Measurements from ENCODE around the gene EEFSEC.

Gene EEFSEC

DNA sequence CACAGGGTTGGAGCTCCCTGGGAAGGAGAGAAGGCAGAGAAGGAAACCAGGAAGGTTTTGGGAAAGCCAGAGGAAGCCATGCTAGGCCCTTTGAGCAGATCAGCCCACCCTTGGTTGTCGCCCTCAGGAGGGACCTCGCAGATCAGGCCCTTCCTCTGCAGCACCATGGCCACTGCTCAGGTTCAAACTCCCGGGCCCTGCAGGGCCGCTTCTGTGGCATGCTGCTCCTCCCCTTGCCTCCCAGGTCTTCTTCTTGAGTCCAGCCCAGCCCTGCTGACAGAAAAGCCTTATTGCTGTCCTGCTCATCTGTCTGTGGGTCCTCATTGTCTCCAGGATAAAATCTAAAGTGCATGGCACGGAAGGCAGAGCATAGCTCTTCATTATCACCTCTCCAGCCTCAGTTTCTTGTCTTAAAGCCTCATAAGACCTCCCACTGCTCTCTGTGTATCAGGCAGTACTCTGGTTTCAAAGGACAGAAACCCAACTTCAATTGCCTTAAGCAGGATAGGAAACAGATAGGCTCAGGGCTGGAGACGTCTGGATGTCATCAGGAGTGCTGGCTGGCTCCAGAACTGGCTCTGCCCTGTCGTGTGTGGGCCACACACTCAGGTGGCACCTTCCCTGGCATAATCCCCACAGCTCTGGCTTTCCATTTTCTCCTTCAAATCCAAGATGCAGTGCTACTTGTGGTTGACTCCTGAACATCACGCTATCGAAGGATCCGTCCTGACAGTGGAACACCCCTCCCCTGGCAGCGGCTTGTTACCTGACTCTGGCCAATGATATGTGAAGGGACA is 118.5 kb downstream of the EEFSEC start:
- no peak for DNase-seq (ENCODE audit: low spot score)

DNA sequence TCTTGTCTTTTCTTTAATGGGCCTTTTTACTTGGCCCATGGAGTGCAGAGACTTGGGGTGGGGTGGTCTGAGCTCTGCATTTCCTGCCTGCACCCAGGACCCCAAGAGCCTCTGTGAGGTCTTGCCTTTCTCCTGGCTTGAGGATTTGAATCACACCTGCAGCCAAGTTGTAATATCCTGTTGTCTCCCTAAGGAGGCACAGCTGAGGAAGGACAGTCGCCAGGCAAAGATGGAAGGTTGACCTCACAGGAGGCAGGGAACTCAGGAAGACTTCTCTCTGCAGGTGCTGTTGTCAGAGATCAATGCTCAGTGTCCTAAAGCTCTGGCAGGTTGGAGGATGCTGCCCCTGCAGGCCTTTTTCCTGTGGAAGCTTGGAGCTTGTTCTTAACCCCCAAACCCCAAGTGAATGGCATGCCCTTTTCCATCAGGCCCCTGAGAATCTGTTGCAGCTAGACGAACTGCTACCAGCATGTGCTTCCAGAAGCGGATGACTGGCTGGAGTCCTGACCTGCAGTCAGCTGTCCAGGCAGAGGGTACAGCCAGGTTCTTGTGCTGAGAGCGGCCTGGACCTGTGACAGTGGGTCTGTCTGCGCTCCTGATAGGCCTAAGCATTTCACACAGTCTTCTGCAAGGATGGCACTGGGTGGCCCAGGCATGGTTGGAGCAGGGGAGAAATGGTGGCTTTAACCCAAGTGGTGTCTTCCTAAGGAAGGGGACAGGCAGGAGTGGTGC is 120.0 kb downstream of the EEFSEC start:
- no peak for DNase-seq (ENCODE audit: low spot score)

DNA sequence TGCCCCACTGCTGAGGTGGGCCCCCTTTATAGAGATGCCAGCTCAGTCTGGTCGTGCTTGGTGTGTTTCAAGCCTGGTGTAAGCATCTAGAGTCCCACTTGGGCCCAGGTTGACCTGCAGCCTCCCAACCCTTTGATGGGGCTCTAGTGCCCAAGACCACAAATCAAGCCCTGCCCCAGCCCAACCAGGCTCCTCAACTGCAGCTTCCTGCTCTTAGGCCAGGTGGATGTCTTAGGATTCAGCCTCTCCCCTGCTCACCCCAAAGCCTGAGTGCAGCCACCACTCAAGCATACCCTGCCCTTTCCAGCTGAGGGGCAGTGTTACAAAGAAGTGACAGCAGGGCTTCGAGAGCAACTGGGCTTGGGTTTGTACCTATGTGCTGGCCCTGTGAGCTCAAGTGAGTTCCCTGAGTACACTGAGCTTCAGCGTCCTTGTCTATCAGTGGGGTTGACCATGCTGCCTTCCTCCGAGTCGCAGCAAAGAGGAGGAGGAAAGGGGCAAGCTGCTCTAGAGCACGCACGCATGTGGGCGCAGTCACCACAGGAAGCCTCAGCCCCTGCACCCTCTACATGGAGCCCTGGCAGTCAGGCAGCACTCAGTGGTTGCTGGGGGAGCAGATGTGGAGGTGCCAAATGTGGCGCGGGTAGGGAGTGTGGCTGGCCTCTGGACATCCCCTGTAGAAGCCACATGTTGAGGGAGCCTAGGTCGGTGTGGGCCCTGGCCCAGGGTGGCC is 120.7 kb downstream of the EEFSEC start:
- no peak for DNase-seq (ENCODE audit: low spot score)

DNA sequence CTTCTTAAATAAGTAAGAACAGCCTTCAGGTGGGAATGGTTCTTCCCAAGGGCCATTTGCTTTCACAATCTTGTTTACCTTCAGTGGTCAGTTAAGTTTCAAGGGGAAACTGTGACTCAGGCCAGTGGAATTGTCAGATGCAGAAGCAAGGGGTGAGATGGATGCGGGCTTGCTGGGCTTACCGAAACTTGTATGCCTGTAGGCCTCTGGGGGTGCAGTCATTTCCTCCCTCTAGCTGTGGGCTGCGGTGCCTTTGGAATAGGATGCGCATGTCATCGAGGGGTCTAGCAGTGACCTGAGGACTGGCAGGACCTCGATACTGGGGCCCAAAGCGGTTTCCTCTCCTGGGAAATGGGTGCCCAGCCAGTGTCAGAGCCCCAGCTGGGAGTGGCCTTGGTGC is 121.6 kb downstream of the EEFSEC start:
- DNase-seq (ENCODE audit: low spot score) = peak; percentile 80

DNA sequence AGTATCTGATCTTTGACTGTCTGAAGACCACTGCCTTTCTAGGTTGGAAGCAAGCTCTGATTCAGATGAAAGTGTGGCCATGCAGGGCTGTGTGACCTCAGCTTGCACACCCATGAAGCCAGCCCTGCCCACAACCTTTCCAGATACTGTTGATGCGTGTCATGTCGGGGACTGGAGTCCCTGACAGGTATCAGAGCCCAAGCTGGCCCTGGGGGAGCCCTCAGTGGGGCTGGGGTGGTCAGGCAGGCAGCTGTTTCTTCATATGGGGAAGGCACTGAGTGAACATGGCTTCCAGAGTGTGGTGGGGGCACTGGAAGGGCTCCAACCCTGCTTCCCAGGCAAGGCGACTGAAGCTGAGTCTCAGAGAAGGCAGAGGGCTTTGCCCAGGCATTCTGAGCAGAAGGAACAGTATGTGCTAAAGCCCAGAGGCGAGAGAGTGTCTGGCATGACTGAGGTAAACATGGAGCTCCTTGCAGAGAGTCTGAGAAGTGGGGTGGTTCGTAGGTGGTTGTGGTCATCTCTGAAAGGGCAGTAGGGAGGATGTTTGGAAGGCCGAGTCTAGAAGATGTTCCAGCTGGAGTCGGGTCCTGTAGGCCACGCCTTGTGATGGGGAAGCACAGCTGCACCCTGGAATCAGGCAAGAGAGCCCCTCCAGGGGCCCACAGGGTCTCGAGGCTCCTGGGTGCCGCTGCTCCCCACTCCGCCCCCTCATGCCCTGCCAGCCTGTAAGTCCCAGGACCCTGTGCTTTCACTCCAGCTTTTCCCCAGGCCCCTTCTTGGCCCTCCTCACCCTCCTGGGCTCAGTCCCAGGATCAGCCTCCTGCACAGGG is 122.2 kb downstream of the EEFSEC start:
- no peak for DNase-seq (ENCODE audit: low spot score)

DNA sequence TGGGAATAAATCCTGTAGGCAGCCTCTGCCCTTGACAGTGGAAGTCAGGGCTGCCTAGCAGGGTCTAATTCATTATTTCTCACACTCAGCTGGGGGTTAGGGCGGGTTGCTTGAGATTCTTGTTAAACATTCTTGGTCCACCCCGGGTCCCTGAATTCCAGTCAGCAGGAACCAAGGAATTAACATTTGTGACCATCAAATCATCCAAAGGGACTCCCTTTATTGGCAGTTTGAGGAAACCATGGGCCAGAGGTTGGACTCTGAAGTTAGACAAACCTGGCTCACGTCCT is 122.8 kb downstream of the EEFSEC start:
- no peak for DNase-seq (ENCODE audit: low spot score)

DNA sequence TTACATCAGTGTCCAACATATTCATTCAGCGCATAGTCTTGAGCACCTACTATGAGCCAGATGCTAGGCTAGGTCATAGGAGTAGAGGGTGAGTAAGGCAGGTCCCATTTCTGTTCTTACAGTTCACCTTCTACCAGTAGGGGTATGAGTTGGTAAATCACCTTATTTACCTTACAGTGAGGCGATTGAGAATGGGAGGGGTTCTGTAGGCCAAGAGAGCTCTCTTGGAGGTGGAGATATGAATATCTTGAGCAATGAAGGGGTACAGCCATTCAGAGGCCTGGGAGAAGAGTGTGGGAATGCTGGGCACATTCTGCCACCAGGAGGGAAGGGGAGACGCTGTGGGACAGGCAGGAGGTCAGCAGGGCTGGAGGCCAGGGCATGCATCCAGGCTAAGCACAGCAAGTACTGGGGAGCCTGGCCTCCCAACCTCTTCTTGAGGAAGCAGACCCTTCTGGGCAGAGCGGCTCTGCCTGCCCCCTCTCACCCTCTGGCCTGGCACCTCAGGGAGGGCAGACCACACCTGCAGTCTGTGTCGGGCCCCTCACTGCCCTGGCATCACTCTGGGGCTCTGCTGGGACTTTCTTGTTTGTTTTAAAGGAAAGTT is 123.4 kb downstream of the EEFSEC start:
- DNase-seq (ENCODE audit: low spot score) = no peak

DNA sequence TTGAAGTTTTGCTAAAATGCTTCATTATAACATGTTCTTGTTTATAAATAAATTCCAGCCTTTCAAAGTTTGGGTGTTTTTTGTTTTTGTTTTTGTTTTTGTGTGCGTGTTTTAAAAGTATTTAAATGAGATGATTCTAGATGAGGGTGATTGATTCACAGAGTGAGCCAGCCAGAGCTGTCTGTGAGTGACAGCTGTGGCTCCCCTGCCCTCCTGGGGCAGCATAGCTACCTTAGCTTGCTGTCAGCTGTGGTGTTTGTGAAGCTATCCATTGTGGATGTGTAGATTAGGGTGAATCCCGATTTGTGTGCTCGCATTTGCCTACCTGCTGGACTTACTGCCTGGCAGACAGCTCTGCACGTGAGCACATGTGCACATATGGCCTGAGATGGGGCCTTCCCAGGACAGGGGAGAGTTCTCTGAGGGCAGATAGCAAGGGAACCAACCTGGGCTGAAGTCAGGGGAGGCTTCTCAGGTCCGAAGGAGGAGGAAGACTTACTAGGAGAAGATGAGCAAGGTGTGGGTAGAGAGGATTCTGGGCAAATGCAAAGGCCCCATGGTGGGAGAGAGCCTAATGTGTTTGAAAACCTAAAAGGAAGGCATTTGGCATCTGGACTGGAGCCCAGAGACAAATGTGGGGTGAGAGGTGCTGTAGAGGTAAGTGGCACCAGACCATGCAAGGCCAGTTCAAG is 124.2 kb downstream of the EEFSEC start:
- DNase-seq (ENCODE audit: low spot score) = no peak

DNA sequence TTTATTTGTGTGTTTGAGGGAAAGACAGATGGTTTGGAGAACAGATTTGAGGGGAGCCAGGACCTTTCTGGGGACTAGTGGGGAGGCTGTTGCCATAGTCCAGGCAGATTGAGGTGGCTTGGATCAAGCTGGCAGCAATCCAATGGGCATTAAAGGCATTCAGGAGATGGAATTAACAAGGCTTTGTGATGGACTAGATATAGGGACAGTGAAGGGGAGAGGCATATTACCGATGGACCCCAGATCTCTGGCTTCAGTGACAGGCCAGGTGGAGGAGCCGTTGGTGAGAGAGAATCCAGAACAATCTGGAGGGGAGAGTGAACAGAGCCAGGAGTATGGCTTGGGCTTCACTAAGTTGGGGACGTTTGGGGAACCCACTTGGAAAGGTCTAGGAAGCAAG is 124.8 kb downstream of the EEFSEC start:
- no peak for DNase-seq (ENCODE audit: low spot score)

DNA sequence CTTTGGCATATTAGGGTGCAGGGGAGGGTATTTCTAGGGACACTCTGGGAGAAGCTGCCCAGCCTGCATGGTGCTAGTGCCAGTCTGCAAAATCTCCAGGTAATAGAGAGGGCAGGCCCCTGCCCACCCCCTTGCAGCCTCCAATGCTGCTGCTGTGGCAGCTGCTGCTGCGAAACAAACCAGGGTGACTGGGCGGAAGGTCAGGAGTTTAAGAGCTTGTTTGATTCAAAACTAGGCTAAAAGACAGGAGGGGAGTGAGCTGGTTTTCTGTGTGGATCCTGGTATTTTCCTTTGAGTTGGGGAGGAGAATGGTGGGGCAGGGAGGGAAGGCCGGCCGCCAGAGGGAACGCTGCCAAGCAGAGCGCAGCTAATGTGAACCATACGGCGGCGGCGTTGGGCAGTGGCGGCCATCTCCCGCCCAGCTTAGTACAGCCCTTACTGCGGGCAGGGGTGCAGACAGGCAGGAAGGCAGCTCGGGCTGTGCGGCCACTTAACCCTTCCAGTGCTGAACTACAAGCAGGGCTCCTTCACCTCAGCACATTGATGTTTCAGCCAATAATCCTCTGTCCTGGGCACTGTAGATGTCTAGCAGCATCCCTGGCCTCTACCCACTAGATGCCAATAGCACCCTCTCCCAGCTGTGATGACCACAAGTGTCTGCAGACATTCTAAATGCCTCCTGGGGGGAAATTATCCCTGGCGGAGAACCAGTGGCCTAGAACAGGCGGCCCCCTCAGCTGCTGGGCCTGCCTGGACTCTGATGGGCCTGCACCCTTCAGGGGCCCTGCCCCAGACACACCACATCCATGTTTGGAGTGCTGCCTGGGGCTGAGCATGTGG is 125.7 kb downstream of the EEFSEC start:
- peak; percentile 80 for DNase-seq (ENCODE audit: low spot score)

DNA sequence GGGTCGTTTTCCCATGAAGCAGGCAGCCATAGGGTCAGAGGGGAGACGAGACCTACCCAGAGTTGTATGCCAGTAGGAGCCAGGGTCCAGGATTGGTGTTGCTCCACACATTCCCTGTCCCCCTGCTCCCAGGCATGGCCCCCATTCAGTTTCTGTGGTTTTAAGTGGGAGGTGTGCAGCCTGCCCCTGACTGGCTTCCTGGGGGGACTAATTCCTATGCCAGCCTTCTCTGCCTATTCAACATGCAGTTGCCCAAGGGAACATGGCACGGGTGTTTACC is 126.3 kb downstream of the EEFSEC start:
- no peak for DNase-seq (ENCODE audit: low spot score)

DNA sequence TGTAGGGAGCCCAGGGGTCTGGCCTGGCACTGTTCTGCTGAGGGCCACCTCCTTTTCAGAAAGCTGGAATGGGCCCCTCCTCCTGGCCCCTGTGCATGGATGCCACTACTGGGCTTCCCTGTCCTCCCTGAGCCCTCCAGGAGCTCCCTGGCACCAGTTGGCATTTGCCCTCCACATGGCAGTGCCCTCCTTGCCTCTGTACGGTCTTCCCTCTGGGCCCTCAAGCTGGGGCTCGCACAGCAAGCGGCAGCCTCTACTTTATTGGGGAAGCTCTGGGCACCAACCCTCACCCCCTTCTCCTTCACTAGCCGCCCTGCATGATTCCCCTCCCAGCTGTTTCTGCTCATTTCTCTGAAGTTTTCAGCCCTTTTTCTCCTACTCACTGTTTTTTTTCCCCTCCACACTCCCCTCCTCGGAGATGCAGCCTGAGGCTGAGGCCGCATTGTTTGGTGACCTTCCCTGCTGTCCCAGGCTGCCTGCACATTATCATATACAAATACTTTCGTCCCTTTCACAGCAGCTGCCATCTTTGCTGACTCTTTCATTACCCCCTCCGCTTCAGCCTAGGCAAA is 127.3 kb downstream of the EEFSEC start:
- DNase-seq (ENCODE audit: low spot score) = no peak

DNA sequence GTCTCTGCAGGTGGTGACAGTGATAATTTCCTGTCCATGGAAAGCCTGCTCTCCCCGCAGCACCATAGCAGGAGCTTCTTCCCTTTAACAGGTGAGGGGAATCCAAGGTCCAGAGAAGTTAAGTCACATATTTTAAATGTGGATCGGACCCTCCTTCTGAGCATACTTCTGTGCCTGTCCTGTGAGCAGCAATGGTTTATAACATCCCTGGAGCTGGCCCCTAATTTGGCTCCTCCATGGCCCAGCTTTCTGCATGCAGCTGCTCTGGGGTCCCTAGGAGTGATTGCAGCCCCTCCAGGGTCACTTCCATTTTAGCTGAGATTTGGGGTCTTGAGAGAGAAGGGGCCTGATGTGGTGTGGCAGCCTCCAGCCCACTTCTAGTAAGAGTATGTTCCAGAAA is 127.8 kb downstream of the EEFSEC start:
- no peak for DNase-seq (ENCODE audit: low spot score)

DNA sequence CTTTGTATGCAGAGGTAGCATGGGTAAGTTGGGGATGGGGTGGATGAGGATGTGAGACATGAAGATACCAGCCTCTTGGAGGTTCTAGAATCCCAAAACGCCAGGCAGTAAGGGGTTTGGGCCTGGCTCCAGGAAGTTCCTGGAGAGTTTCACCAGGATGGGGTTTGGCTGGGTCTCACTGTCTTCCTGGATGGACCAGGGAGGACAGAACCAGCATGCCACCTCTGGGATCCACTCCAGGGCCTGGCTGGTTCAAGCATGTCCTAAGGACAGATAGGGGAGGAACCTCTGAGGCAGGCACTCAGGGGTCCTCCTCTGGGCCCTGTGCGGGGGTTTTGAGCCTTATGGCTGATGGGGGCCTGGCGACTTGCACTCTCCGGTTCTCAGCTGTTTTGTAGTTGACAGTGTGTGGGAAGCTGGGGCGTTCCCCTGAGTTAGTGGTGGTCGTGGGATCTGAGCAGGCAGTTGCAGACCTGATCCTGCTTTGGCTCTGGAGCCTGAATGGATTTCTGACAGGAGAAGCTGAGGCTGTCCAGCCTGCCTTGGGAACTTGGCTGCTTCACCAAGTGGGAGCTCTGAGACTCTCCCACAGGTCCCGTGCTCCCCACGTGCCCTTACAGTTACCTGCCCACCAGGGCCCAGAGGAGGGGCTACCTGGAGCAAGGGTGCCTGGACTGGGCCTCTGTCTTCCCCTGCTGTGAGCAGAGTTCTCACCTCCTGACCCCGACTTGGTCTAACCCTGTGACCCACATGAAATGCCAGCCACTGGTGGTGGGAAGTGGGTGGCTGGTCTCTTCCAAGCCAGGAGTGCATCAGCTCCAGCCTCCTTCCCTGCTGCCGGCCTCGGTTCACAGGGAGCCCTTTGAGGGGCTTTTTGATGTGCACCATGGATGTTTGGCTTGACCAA is 128.4 kb downstream of the EEFSEC start:
- no peak for DNase-seq (ENCODE audit: low spot score)

DNA sequence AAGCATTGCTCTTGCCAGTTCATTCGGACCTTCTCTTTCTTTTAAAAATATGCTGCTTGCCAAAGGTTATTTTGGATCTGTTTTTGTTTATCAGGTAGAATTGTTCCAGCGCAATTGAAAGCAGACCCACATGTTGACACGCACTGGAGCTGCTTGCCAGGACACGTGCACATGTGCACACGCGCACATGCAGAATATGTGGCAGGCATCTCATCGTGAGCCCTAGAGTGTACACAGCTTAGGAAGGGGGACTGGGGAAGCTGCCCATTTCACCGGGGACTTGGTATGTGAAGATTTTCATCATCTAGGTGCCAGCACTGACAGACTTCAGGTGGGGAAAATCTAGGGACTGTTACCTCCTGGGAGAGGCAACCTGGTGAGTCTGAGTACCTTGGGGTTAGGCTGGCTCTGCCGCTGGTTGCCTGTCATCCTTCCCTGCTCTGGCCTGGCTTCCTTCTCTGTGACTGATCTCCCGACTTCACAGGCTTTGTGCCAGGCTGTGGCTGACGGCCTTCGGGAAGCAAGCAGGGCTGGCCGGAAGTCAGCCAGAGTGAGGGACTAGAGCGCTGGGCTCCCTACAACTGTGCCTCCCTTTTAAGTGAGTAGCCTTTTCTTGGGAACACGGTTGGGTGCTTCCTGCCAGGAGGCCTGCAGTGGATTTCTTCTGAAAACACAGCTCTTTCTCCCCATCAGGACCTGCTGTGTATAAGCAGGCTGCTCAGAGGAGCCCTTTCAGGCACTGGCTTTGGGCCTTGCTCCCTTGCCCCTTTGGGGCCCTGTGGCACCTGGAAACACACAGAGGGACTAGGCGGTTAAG is 129.3 kb downstream of the EEFSEC start:
- peak; percentile 63 for DNase-seq (ENCODE audit: low spot score)

DNA sequence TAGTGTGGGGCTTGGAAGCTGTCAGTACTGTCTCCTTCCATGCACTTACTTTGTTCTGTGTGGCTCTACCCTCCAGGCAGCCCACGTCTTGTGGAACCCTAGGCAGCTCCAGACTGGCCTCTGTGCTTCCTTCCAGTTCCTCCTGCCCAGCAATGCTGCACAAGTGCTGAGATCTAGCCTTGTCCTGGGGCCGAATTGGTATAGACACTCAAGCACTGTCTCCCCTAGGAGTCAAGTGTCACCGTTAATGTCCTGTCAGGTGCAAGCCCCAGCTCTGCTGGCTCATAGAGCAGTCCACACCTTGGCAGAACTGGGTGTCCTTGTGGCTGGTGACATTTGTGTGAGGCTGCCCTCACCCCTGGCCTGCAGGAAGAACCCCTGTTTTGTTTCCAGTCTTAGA is 130.1 kb downstream of the EEFSEC start:
- DNase-seq (ENCODE audit: low spot score) = no peak

DNA sequence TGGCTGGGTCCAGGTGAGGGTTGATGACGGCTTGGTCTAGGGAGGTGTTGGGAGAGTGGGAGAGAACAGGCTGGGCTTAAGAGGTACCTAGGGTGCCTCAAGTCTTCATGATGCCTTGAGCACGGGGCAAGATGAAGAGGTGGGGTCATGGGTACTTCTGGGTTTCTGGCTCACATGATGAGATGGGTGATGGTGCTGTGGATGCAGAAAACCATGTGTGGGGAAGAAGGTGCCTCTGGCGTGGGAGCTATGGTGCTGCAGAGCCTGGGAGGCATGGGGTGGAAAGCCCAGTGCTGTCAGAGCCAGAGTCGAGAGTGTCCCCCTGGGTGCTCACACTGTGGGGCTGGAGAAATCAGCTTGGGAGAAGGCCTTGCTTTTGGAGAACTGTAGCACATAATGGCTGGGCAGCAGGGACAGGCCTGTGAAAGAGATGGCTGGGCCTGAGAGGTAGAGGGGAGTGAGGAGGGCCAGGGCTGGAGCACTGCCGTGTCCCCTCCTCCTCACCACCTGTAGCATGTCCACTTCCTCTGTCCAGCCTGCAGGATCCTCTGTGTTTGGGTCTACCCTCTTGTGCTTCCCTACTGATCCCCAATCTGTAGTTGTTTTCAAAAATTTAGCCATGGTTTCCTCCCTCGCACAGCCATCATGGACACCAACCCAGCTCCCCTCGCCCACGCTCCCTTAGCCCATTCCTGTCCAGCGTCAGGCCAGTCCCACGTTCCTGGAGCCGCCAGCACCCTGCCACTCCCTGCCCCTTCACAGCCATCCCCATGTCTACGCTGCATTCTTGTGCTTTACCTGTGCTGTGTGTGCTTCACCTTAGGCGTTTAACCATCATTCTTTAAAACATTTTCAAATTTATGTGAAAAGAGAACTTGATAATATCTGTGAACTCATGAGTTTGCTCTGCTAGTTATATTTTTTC is 132.0 kb downstream of the EEFSEC start:
- no peak for DNase-seq (ENCODE audit: low spot score)
